HG03135 (cell line): ENCODE data around the gene KCNH5.

ENCODE experiments used
- ATAC-seq: cut with Tn5 transposase; IDR thresholded peaks from one replicate; pipeline ENCODE4 v1.9.1; 2021; ENCODE audit warnings: mild to moderate bottlenecking, moderate library complexity; ENCODE audit not compliant: unreplicated experiment

The KCNH5 gene

GRCh38 chr14:63045234-63045611, at the start of gene KCNH5:
TSS of gene KCNH5 (minus strand) at chr14:63045458. CDS start at chr14:63045186, 272 bp downstream.
- ATAC-seq: no peak

- no peak for ATAC-seq
These were observed 46.2 kb upstream of the KCNH5 start for GRCh38 chr14:63091394-63091996.

GRCh38 chr14:63088865-63089264, 43.6 kb upstream of the KCNH5 start:
- no peak for ATAC-seq

- ATAC-seq: no peak
These were observed 33.3 kb upstream of the KCNH5 start for GRCh38 chr14:63078569-63078968.

- no peak for ATAC-seq
These were observed 31.2 kb upstream of the KCNH5 start for GRCh38 chr14:63076488-63076887.

- no peak for ATAC-seq
These were observed 10.4 kb upstream of the KCNH5 start for GRCh38 chr14:63055631-63056030.

- no peak for ATAC-seq
These were observed 6.7 kb upstream of the KCNH5 start for GRCh38 chr14:63051992-63052391.

- no peak for ATAC-seq
These were observed 6.0 kb upstream of the KCNH5 start for GRCh38 chr14:63051301-63051700.

GRCh38 chr14:63050694-63051093, 5.4 kb upstream of the KCNH5 start:
- no peak for ATAC-seq

- ATAC-seq: no peak
These were observed 1.3 kb upstream of the KCNH5 start for GRCh38 chr14:63046339-63047268.

GRCh38 chr14:63045612-63046320, 508 bp upstream of the KCNH5 start:
- ATAC-seq: no peak

- no peak for ATAC-seq
These were observed 5.4 kb downstream of the KCNH5 start for GRCh38 chr14:63039866-63040265.

- ATAC-seq: no peak
These were observed 12.6 kb downstream of the KCNH5 start for GRCh38 chr14:63032641-63033040.

- no peak for ATAC-seq
These were observed 13.2 kb downstream of the KCNH5 start for GRCh38 chr14:63032076-63032475.

- ATAC-seq: no peak
These were observed 15.1 kb downstream of the KCNH5 start for GRCh38 chr14:63030113-63030512.

GRCh38 chr14:63027719-63028118, 17.5 kb downstream of the KCNH5 start:
- no peak for ATAC-seq

- no peak for ATAC-seq
These were observed 18.8 kb downstream of the KCNH5 start for GRCh38 chr14:63026491-63026890.

GRCh38 chr14:63014621-63015020, 30.6 kb downstream of the KCNH5 start:
- ATAC-seq: no peak

GRCh38 chr14:63012171-63012570, 33.1 kb downstream of the KCNH5 start:
- no peak for ATAC-seq

- ATAC-seq: no peak
These were observed 33.6 kb downstream of the KCNH5 start for GRCh38 chr14:63011623-63012022.

- no peak for ATAC-seq
These were observed 35.8 kb downstream of the KCNH5 start for GRCh38 chr14:63009495-63009894.

GRCh38 chr14:63006531-63006930, 38.7 kb downstream of the KCNH5 start:
- no peak for ATAC-seq
